Uterus (tissue), 2 donors: ENCODE results near the gene SCAF4.

Source experiments
- CTCF ChIP-seq, 4 experiments: fragments of 200-600 bp in 2 of 4; fragments of 450-650 bp in 2 of 4; sonication (generic) in 2 of 4; IDR thresholded peaks; one replicate each; pipeline ENCODE4 v1.5.1; 2016 to 2019; ENCODE audit warnings: antibody characterized with exemption in 4 of 4, mild to moderate bottlenecking in 2 of 4, moderate library complexity in 1 of 4
- POLR2A ChIP-seq, 2 donors: fragments of 450-650 bp; IDR thresholded peaks; one replicate each; pipeline ENCODE4 v1.6.1; 2016; ENCODE audit warnings: antibody characterized with exemption in 2 of 2, mild to moderate bottlenecking in 1 of 2, moderate library complexity in 1 of 2

- TF ChIP-seq CTCF (IDR thresholded peaks at IDR 0.05) (no peak), POLR2A (IDR thresholded peaks at IDR 0.05) (no peak)
These were observed 6.6 kb downstream of the SCAF4 start for GRCh38 chr21:31725202-31725839.
